Femur (tissue), 1 donor: Measurements from ENCODE around the gene RIMBP3C.
"Not testable (repeated sequence)": the region's sequence is repeated elsewhere in the genome, so short reads cannot be mapped to it uniquely, and the experiment has no call there.

Experiments used
- DNase-seq: peaks from one replicate; pipeline ENCODE4 v3.0.0-alpha.2; 2017

RIMBP3C gene

DNA sequence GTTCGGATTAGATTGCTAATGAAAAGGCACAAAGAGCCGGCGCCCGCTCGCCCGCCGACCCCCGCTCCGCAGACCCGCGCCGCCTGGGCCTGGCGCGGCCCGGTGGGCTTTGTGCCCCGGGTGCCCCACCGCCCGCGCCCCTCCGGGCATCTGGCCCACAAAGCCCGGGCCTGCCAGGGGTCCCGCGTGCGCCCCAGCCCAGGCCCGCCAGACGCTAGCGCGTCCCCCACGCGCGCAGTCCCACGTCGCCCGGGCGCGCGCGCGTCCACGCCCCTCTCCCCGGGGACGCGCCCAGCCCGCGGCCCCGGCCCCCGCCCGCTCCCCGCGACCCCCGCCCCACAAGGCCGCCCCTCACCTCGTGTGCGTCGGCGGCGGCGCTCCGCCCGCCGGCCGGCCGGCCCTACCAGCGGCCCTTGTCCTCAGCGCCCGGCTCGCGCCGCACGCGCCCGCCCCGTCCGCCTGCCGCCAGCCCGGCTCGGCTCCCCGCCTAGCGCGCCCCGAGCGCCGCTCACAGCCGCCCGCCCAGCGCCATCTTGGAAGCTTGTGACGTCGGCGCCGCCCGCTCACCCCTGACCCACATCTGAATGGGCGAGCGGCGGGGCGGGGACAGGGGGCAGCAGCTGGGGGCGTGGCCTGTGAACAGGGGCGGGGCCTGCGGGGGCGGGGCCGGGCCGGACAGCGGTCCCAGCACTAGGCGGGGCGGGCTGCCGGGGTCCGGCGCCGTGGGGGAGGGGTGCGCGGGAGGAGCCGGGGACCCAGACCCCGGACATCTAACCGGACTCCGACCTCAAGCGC, 34.1 kb downstream of the RIMBP3C start:
- not testable (repeated sequence) for DNase-seq

GRCh38 chr22:21516522-21516921, 34.7 kb downstream of the RIMBP3C start:
- DNase-seq, result not testable (repeated sequence)

- DNase-seq, result not testable (repeated sequence)
Observed at GRCh38 chr22:21515234-21515633, 36.0 kb downstream of the RIMBP3C start.

DNA sequence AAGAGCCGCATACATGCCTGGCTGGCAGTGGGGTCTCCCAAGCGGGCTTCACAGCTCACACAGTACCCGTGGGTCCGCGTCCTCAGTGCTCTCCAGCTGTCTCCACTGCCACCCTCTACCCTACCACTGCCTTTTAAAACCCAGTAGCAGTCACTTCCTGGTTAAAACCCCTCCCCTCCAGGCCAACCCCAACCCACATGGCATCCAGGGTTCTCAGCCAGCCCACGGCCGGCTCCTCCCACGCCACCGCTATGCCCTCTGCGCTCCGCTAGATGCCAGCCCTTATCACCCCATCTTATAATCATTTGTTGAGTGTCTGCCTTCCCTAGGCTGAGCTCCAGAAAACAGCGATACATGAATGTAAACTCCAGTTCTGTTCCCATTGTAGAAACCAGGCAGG, 37.1 kb downstream of the RIMBP3C start:
- not testable (repeated sequence) for DNase-seq

- DNase-seq, result not testable (repeated sequence)
Observed at GRCh38 chr22:21512022-21512421, 39.2 kb downstream of the RIMBP3C start.

- not testable (repeated sequence) for DNase-seq
Observed at GRCh38 chr22:21510397-21510796, 40.9 kb downstream of the RIMBP3C start.

DNA sequence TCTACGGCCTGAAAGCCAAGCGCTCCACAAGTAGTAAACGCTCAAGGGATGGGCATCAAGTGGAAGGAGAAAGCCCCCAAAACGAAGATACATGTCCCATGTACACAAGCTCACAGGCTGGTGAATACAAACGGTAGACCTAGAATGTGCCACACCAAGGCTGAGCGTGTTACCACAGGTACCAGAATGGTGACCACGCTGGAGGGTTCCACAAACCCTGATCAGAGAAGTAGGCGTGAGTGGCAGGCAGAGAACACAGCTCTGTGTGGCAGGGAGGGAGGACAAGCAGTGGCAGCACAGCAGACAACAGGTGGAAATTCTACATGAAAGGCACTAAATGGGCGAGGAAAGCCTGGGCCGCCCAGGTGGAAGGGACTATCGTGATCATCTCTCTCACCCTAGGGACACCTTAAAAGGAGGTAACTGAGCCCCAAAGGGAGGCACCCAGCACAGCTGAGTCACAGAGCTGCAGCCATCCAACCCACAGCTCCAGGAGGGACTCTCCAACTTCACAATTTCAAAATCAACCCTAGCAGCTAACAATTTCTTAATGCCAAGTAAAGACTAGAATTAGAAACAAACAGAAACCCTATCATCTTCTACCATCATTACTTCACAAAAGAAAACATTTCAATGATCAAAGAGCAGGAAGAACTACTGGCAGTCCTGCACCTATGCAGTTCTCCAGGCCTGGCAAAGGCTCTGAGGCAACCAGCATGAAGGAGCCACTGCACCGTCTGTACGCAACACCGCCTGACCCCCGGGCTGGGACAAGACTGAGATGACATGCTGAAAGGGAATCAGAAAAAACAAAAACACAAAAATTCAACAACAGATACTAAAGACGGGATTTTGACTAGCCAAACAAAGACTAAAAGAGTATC, 51.4 kb downstream of the RIMBP3C start:
- not testable (repeated sequence) for DNase-seq

DNA sequence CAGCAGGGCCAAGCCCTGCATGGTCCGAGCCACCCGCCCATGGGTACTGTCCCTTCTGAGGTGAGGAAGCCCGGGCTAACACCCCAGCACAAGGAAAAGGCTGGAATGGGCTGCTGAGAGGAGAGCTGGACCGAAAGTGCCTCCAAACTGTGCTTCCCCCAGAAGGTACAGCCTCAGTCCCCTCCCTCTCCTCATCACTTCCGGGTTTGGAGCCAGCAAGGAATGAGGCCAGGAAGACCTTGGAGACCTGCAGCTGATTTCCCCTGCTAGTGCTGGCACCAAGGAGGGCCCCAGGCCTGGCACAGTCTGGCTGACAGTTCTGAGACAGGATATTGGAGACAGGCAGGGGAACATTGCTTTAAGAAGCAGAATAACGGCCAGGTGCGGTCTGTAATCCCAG, 52.8 kb downstream of the RIMBP3C start:
- not testable (repeated sequence) for DNase-seq

DNA sequence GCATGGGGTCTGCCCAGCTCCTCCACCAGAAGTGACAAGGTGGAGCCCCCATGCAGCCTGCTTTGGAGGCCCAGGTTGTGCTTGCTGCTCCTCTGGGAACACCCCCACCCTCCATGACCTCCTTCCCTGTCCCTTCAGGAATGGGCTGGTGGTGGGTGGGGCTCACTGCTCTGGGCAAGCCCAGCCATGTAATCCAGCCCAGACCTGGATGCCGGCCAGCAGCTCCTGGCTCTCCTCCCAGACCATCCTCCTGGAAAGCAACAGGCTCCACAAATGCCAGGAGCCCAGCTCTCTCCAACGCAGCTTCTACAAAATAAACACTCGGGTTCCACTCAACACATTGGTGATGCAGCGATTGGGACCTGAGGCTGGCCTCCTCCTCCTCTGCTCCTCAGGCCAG, 53.3 kb downstream of the RIMBP3C start:
- DNase-seq, result not testable (repeated sequence)
